HG02840 (cell line): ENCODE results near the gene PADI2.

Source experiments
- ATAC-seq: cut with Tn5 transposase; IDR thresholded peaks from one replicate; pipeline ENCODE4 v1.9.1; 2021; ENCODE audit warnings: mild to moderate bottlenecking, moderate library complexity, moderate number of reproducible peaks; ENCODE audit not compliant: unreplicated experiment, low FRiP score

The PADI2 gene

GRCh38 chr1:17119076-17119772, at the start of gene PADI2:
Gene PADI2, minus strand, starts transcription at chr1:17119451. Its CDS starts 80 bp downstream, at chr1:17119371.
- ATAC-seq, result no peak

GRCh38 chr1:17168091-17168876, 49.0 kb upstream of the PADI2 start:
- ATAC-seq, result no peak

GRCh38 chr1:17167786-17168090, 48.5 kb upstream of the PADI2 start:
- no peak for ATAC-seq

GRCh38 chr1:17167041-17167785, 48.0 kb upstream of the PADI2 start:
- no peak for ATAC-seq

GRCh38 chr1:17165823-17166222, 46.6 kb upstream of the PADI2 start:
- no peak for ATAC-seq

GRCh38 chr1:17163789-17164666, 44.8 kb upstream of the PADI2 start:
- no peak for ATAC-seq

- ATAC-seq, result no peak
These were observed 44.1 kb upstream of the PADI2 start for GRCh38 chr1:17163371-17163770.

GRCh38 chr1:17162941-17163340, 43.7 kb upstream of the PADI2 start:
- no peak for ATAC-seq

- no peak for ATAC-seq
These were observed 42.9 kb upstream of the PADI2 start for GRCh38 chr1:17161926-17162800.

- ATAC-seq, result no peak
These were observed 42.0 kb upstream of the PADI2 start for GRCh38 chr1:17161137-17161740.

- ATAC-seq, result no peak
These were observed 39.7 kb upstream of the PADI2 start for GRCh38 chr1:17158961-17159360.

GRCh38 chr1:17156108-17156507, 36.9 kb upstream of the PADI2 start:
- ATAC-seq, result no peak

GRCh38 chr1:17155257-17155920, 36.1 kb upstream of the PADI2 start:
- ATAC-seq, result no peak

GRCh38 chr1:17149771-17150170, 30.5 kb upstream of the PADI2 start:
- no peak for ATAC-seq

- ATAC-seq, result no peak
These were observed 29.8 kb upstream of the PADI2 start for GRCh38 chr1:17148950-17149608.

GRCh38 chr1:17145648-17146047, 26.4 kb upstream of the PADI2 start:
- no peak for ATAC-seq

- ATAC-seq, result no peak
These were observed 24.5 kb upstream of the PADI2 start for GRCh38 chr1:17143760-17144159.
